H9 (cell line): Measurements from ENCODE around the gene EPGN. TPM values are rescaled to one million over a fixed set of nuclear protein-coding genes. Genes with fewer than 3 reads are reported as not detected.

Experiments
- DNase-seq: peaks from one replicate; pipeline ENCODE4 v3.0.0-alpha.2; 2017
- H2AFZ ChIP-seq: one replicate; pipeline ENCODE4 v1.6.1; 2013; ENCODE audit warnings: mild to moderate bottlenecking, low read length, control low read depth, moderate library complexity
- H2AK5ac ChIP-seq: 2 replicates; pipeline ENCODE4 v1.6.1; 2013; ENCODE audit warnings: low read length, control low read depth, mixed read lengths; ENCODE audit not compliant: insufficient read length
- H2BK120ac ChIP-seq: one replicate; pipeline ENCODE4 v1.6.1; 2013; ENCODE audit warnings: low read depth, mild to moderate bottlenecking, low read length, control low read depth, inconsistent platforms; ENCODE audit not compliant: poor library complexity, severe bottlenecking
- H2BK12ac ChIP-seq: 2 replicates; pipeline ENCODE4 v1.6.1; 2013; ENCODE audit warnings: low read length, control low read depth, mixed read lengths, low read depth; ENCODE audit not compliant: insufficient read length
- H2BK15ac ChIP-seq: 2 replicates; pipeline ENCODE4 v1.6.1; 2013; ENCODE audit warnings: low read depth, low read length, control low read depth
- H2BK20ac ChIP-seq: one replicate; pipeline ENCODE4 v1.6.1; 2013; ENCODE audit warnings: low read depth, mild to moderate bottlenecking, low read length, control low read depth, inconsistent platforms; ENCODE audit not compliant: poor library complexity, severe bottlenecking
- H2BK5ac ChIP-seq: 2 replicates; pipeline ENCODE4 v1.6.1; 2013; ENCODE audit warnings: low read length, control low read depth, mixed read lengths; ENCODE audit not compliant: insufficient read length
- H3K14ac ChIP-seq: 2 replicates; pipeline ENCODE4 v1.6.1; 2013; ENCODE audit warnings: low read length, control low read depth; ENCODE audit not compliant: insufficient read depth
- H3K18ac ChIP-seq: 2 replicates; pipeline ENCODE4 v1.6.1; 2013; ENCODE audit warnings: low read depth, mild to moderate bottlenecking, mixed read lengths, low read length, control low read depth; ENCODE audit not compliant: insufficient read length
- H3K23ac ChIP-seq: 2 replicates; pipeline ENCODE4 v1.6.1; 2013; ENCODE audit warnings: low read length, control low read depth, mixed read lengths, low read depth; ENCODE audit not compliant: insufficient read length
- H3K23me2 ChIP-seq: 2 replicates; pipeline ENCODE4 v1.6.1; 2013; ENCODE audit warnings: low read depth, mild to moderate bottlenecking, mixed read lengths, low read length, control low read depth; ENCODE audit not compliant: insufficient read length, poor library complexity, severe bottlenecking
- H3K27ac ChIP-seq: 2 replicates; pipeline ENCODE4 v1.5.1; 2013; ENCODE audit warnings: low read length, control low read depth, mixed read lengths, low read depth; ENCODE audit not compliant: insufficient read length
- H3K27me3 ChIP-seq: 2 replicates; pipeline ENCODE4 v1.6.1; 2013; ENCODE audit warnings: low read length, control low read depth, inconsistent platforms; ENCODE audit not compliant: insufficient read depth
- H3K4ac ChIP-seq: 2 replicates; pipeline ENCODE4 v1.6.1; 2013; ENCODE audit warnings: low read depth, mild to moderate bottlenecking, control low read depth, inconsistent platforms, low read length, moderate library complexity
- H3K4me1 ChIP-seq: 2 replicates; pipeline ENCODE4 v1.6.1; 2013; ENCODE audit warnings: low read length, control low read depth, inconsistent platforms; ENCODE audit not compliant: insufficient read depth
- H3K4me2 ChIP-seq: 2 replicates; pipeline ENCODE4 v1.6.1; 2013; ENCODE audit warnings: low read length, control low read depth, mixed read lengths; ENCODE audit not compliant: insufficient read length, insufficient read depth
- H3K56ac ChIP-seq: 2 replicates; pipeline ENCODE4 v1.6.1; 2013; ENCODE audit warnings: low read depth, mild to moderate bottlenecking, mixed read lengths, low read length, control low read depth; ENCODE audit not compliant: insufficient read length
- H3K79me1 ChIP-seq: 2 replicates; pipeline ENCODE4 v1.6.1; 2013; ENCODE audit warnings: low read depth, mild to moderate bottlenecking, moderate library complexity, low read length, control low read depth, inconsistent platforms; ENCODE audit not compliant: insufficient read depth, poor library complexity, severe bottlenecking
- H3K79me2 ChIP-seq: 2 replicates; pipeline ENCODE4 v1.6.1; 2013; ENCODE audit warnings: low read length, control low read depth, inconsistent platforms; ENCODE audit not compliant: insufficient read depth
- H3K9ac ChIP-seq: 2 replicates; pipeline ENCODE4 v1.6.1; 2013; ENCODE audit warnings: low read length, control low read depth, mixed read lengths; ENCODE audit not compliant: insufficient read length; ENCODE audit errors: extremely low read depth
- H3K9me3 ChIP-seq: one replicate; pipeline ENCODE4 v1.6.1; 2013; ENCODE audit warnings: low read depth, low read length, inconsistent platforms; ENCODE audit not compliant: control insufficient read depth
- H3T11ph ChIP-seq: one replicate; pipeline ENCODE4 v1.6.1; 2013; ENCODE audit warnings: mild to moderate bottlenecking, low read length, control low read depth, inconsistent platforms
- H4K20me1 ChIP-seq: one replicate; pipeline ENCODE4 v1.6.1; 2013; ENCODE audit not compliant: control insufficient read depth, insufficient read length, insufficient read depth
- H4K5ac ChIP-seq: 2 replicates; pipeline ENCODE4 v1.6.1; 2013; ENCODE audit warnings: low read depth, mild to moderate bottlenecking, mixed read lengths, low read length, control low read depth; ENCODE audit not compliant: insufficient read length
- H4K8ac ChIP-seq: replicated peaks from 2 replicates; pipeline ENCODE4 v1.6.1; 2013; ENCODE audit warnings: low read length, control low read depth, mixed read lengths, low read depth; ENCODE audit not compliant: insufficient read length
- H4K91ac ChIP-seq: 2 replicates; pipeline ENCODE4 v1.6.1; 2013; ENCODE audit warnings: low read depth, mild to moderate bottlenecking, moderate library complexity, mixed read lengths, low read length, control low read depth; ENCODE audit not compliant: insufficient read length
- H3K27ac Mint-ChIP-seq, 3 experiments: 2 replicates in 2 of 3; 3 replicates in 1 of 3; pipeline ENCODE4 v1.8.0; 2020 to 2021; ENCODE audit warnings: mixed read lengths in 3 of 3, mild to moderate bottlenecking in 1 of 3, moderate library complexity in 1 of 3
- H3K27me3 Mint-ChIP-seq: 2 replicates; pipeline ENCODE4 v1.8.0; 2021; ENCODE audit warnings: low read depth, mild to moderate bottlenecking, moderate library complexity, mixed read lengths
- H3K36me3 Mint-ChIP-seq, 3 experiments: 2 replicates in 2 of 3; 3 replicates in 1 of 3; pipeline ENCODE4 v1.8.0; 2020 to 2021; ENCODE audit warnings: low read depth in 3 of 3, mixed read lengths in 3 of 3; ENCODE audit not compliant: insufficient read depth in 1 of 3
- H3K4me1 Mint-ChIP-seq, 2 experiments: 2 replicates each; pipeline ENCODE4 v1.8.0; 2020; ENCODE audit warnings: mixed read lengths in 2 of 2
- H3K4me3 Mint-ChIP-seq, 2 experiments: 2 replicates in 1 of 2; 3 replicates in 1 of 2; pipeline ENCODE4 v1.8.0; 2020 to 2021; ENCODE audit warnings: mild to moderate bottlenecking in 2 of 2, mixed read lengths in 2 of 2, moderate library complexity in 1 of 2
- H3K9me3 Mint-ChIP-seq, 2 experiments: 2 replicates in 1 of 2; 3 replicates in 1 of 2; pipeline ENCODE4 v1.8.0; 2020; ENCODE audit warnings: mild to moderate bottlenecking in 2 of 2, mixed read lengths in 2 of 2, moderate library complexity in 1 of 2
- CTCF ChIP-seq: fragments of 200-600 bp; sonication (generic); conservative IDR thresholded peaks from 3 replicates; pipeline ENCODE4 v1.8.0; 2021; ENCODE audit warnings: antibody characterized with exemption, mild to moderate bottlenecking
- WGBS: extraction: QIAGEN DNeasy Blood & Tissue Kit; methylation state at CpG from one replicate; pipeline ENCODE4 v1.1.7; 2013; ENCODE audit warnings: missing lambda C conversion rate, low lambda C conversion rate, mixed read lengths; ENCODE audit not compliant: insufficient read length; ENCODE audit errors: extremely low coverage; 5-methylcytosine and 5-hydroxymethylcytosine counted together
- total RNA-seq: library from RNA; stranded (reverse); gene quantifications from 2 replicates; pipeline ENCODE4 v1.2.1, GENCODE V29; 2021

EPGN gene
- total RNA-seq, 1 experiment from 2014 or later: not detected

- Histone ChIP-seq H2BK15ac (no peak overlapping the region), H3K27ac (no peak overlapping the region), H3K4me2 (no peak overlapping the region), H3K79me1 (no peaks in the 10 kb centered on the region), H3K23me2 (no peaks in the 10 kb centered on the region), H4K91ac (no peak overlapping the region), H2BK12ac (no peak overlapping the region), H4K20me1 (no peaks in the 10 kb centered on the region), H3K14ac (no peak overlapping the region), H3K27me3 (no peaks in the 10 kb centered on the region), H4K5ac (no peak overlapping the region), H3K4ac (no peak overlapping the region), H2BK5ac (no peak overlapping the region), H3K9me3 (no peaks in the 10 kb centered on the region), H3K9ac (no peak overlapping the region), H3K4me1 (no peaks in the 10 kb centered on the region), H2AK5ac (no peak overlapping the region), H3K56ac (no peak overlapping the region), H3K79me2 (no peaks in the 10 kb centered on the region), H4K8ac (no peak overlapping the region), H2BK20ac (no peak overlapping the region), H2AFZ (no peak overlapping the region), H3T11ph (no peak overlapping the region), H2BK120ac (no peak overlapping the region), H3K23ac (no peak overlapping the region), H3K18ac (no peak overlapping the region)
- Mint-ChIP-seq H3K4me3 (no peak overlapping the region), H3K27ac (no peak overlapping the region), H3K9me3 (no peaks in the 10 kb centered on the region; a peak in 1 of 5 replicates), H3K27me3 (no peaks in the 10 kb centered on the region), H3K36me3 (no peaks in the 10 kb centered on the region), H3K4me1 (no peaks in the 10 kb centered on the region)
- no peak for TF ChIP-seq CTCF
- DNase-seq: no peak
- no CpG with 5 or more reads among the region's 1 CpG for WGBS
Measured at GRCh38 chr4:74260036-74260435, 48.2 kb upstream of the EPGN start.
